HCEC 1CT (cell line): ENCODE results near the gene ACP1.

Experiments
- DNase-seq: peaks from one replicate; pipeline ENCODE4 v3.0.0-alpha.2; 2017

The ACP1 gene

GRCh38 chr2:282371-283263 is 17.9 kb downstream of the ACP1 start:
- DNase-seq = no peak

- no peak for DNase-seq
Measured at GRCh38 chr2:283996-284794, 19.4 kb downstream of the ACP1 start.

DNA sequence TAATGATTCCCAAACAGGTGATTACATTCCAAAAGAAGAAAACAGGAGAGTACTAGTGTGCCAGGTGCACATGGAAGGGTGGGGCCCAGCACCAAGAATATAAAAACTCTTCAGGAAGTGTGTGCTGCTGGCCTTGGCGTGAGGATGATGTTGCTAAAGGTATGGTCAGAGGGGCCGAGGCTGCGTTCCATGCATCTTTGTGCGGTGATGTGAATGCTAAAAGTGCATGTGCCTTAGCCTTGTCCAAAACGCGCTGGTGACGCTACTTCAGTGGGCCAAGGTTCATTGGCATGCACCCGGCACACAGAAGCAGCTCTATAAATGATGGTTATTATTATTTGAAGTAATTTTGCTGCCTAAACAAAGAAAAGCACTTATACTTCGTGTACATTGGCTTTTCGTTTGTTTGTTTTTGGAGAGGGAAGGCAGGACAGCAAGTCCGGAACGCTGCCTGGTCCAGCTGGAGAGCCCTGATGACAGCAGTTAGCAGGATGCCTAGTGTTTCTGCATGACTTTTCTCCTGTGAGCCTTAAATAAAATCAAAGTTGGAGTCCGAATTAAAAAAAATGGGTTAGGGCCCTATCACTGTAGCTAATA is 20.2 kb downstream of the ACP1 start:
- DNase-seq = no peak

GRCh38 chr2:285531-285930 is 20.8 kb downstream of the ACP1 start:
- peak; percentile 58 for DNase-seq

DNA sequence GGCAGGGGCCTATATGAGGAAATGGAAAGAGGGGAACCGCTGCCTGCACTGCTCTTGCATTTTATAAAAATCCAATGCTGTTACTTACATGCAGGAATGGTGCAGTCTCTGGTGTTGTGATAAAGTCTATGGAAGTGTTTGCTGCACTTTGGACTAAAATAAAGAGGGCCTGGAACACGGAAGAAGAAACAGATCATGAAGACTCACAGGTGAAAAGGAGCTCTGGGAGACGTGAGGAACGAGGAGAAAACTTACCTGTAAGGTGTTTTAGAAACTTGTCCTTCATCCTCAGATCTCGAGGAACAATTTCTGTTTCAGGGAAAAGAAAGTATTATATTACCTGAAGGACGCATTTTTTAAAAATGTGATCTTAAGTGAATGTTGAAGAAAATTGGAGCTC is 21.3 kb downstream of the ACP1 start:
- no peak for DNase-seq

DNA sequence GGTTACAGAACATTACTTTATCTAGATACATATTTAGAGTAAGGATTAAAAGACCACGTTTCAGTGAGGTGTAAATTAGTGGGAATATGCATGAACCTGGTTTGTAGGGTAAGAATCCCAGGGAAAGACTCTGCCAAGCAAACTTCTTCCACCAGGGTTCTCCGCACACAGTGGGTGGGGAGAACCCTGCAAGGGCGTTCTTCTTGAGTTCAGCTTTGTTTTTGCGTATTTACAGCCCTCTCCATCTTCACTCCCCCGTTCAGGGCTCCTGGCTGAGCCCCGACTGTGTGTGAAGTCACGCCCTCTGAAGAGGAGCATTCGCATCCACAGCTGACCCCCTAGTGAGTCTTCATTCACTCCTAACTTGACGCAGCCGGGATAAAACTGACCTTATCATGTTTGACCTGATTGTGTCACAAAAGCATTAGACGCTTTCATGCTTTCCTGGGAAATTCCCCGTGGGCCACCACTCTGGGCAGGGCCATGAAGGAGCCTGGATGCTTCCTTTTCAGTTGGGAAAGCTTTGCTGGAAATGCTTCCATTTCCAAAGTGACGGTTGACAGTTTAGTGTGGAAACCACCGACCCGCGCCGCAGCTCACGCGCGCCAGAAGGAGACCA is 22.1 kb downstream of the ACP1 start:
- DNase-seq = no peak

DNA sequence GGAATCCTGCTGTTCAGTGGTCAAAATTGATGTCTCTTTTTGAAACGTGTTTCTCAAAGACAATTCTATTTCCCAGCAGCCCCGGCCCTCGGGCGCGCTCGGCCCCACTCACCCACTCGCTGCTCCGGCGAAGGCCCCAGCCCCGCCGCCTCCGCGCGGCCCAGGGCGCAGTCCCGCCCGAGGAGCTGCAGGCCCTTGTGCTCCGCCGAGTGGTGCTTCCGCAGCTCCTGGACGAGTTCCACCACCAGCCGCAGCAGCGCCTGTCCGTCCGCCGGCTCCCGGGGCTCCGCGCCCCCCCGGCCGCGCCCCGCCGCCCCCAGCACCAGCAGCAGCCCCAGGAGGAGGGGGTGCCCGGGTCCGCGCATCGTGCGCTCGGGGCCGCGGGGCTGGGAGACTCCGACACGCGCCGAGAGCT is 22.7 kb downstream of the ACP1 start:
- DNase-seq = no peak

- DNase-seq = no peak
Measured at GRCh38 chr2:287911-288757, 23.4 kb downstream of the ACP1 start, which contains the start of gene ALKAL2. Gene ALKAL2 (minus strand): TSS chr2:288091. CDS start chr2:287835, 256 bp downstream.

GRCh38 chr2:288758-289361 is 24.1 kb downstream of the ACP1 start:
- no peak for DNase-seq

- DNase-seq = no peak
Measured at GRCh38 chr2:289362-290089, 24.8 kb downstream of the ACP1 start.

- DNase-seq = peak; percentile 61
Measured at GRCh38 chr2:290090-290722, 25.5 kb downstream of the ACP1 start.

DNA sequence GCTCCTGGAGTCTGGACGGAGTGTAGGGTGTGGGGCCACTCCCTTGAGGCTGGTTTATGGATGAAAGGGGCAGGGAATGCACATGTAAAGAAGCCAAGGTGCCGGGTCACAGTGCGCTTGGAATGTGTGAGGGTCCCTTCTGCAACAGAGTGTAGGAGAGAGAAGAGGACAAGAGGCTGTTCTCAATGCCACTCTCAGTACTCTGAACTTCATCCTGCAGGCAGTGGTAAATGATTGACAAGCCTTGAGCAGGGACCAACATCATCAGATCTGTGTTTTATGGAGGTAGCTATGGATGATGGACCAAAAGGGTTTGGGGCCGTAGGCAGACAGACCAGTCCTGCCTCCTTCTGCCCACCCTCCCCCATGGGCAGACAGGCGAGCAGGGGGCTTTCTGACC is 30.3 kb downstream of the ACP1 start:
- no peak for DNase-seq

GRCh38 chr2:296354-296753 is 31.6 kb downstream of the ACP1 start:
- no peak for DNase-seq

DNA sequence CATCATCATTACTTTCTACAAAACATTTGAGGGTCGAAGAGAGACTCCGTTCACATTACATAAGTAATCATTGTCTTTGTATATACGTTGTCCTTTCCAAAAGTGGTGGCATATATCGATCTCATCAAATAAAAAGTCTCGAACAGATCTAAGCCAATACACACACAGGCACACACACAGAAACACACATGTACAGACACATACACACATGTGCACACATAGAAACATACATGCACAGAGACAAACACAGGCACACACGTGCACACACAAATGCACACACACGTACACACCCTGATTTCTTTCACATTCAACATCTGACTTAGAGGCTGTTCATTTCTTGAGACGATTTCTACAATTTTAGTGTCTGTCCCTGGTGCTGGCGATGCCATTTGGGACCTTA is 40.6 kb downstream of the ACP1 start:
- DNase-seq = no peak

GRCh38 chr2:309148-309953 is 44.6 kb downstream of the ACP1 start:
- DNase-seq = no peak

GRCh38 chr2:309954-310510 is 45.3 kb downstream of the ACP1 start:
- DNase-seq = no peak

- no peak for DNase-seq
Measured at GRCh38 chr2:310994-311393, 46.2 kb downstream of the ACP1 start.

GRCh38 chr2:313991-314390 is 49.2 kb downstream of the ACP1 start:
- no peak for DNase-seq
